HepG2 (cell line): ENCODE results near the gene BNC1. TPM values are rescaled to one million over a fixed set of nuclear protein-coding genes. Genes with fewer than 3 reads are reported as not detected.

Source experiments
- ATAC-seq: fragments of 200-7000 bp; cut with Tn5 transposase; 3 replicates; pipeline ENCODE4 v1.9.1; 2020; ENCODE audit warnings: mild to moderate bottlenecking, moderate library complexity
- BruUV-seq: library from RNA; stranded (reverse); fragments of 400-500 nt; replicated peaks from 2 replicates; lab custom pipeline; 2021; lab: Mats Ljungman, UMichigan
- CTCF ChIA-PET: fragments of 300-600 bp; formaldehyde crosslinking; extraction: SDS; loops from one replicate; lab custom pipeline; 2021; ENCODE audit warnings: low total read pairs, inconsistent platforms, low intra/inter-chr PET ratio; lab: Yijun Ruan, JAX
- POLR2A ChIA-PET: fragments of 350-600 bp; sonication (Branson Sonifier 250); formaldehyde crosslinking; loops from one replicate; lab custom pipeline; 2020; ENCODE audit warnings: antibody characterized with exemption, inconsistent platforms; lab: Yijun Ruan, JAX
- DNase-seq: peaks from one replicate; pipeline ENCODE4 v3.0.0-alpha.2; 2015; ENCODE audit warnings: low spot score
- FAIRE-seq: peaks from 3 replicates; lab custom pipeline; 2011; peaks lifted over from hg19 to GRCh38; lab: Jason Lieb, UNC
- H2AFZ ChIP-seq: one replicate; pipeline ENCODE4 v1.6.1; 2011; ENCODE audit warnings: low read length, inconsistent platforms
- H3K27ac ChIP-seq: fragments of 300-600 bp; 3 replicates; pipeline ENCODE4 v1.8.0; 2011; ENCODE audit warnings: mixed run types, mild to moderate bottlenecking, mixed read lengths, low read length, inconsistent platforms; ENCODE audit not compliant: insufficient read depth; ENCODE audit errors: extremely low read length
- H3K27me3 ChIP-seq, 2 experiments: fragments of 200-600 bp in 1 of 2; 2 replicates in 1 of 2; 3 replicates in 1 of 2; pipeline versions ENCODE4 v1.6.0 to v1.8.0; 2011; ENCODE audit warnings: low read length in 2 of 2, mild to moderate bottlenecking in 2 of 2, moderate library complexity in 2 of 2, inconsistent platforms in 1 of 2; ENCODE audit not compliant: insufficient read depth in 2 of 2, control insufficient read depth in 1 of 2
- H3K36me3 ChIP-seq, 2 experiments: fragments of 200-600 bp in 1 of 2; replicated peaks in 1 of 2; 2 replicates in 1 of 2; 3 replicates in 1 of 2; pipeline versions ENCODE4 v1.5.1 to v1.8.0; 2011; ENCODE audit warnings: low read length in 2 of 2, inconsistent platforms in 1 of 2; ENCODE audit not compliant: insufficient read depth in 2 of 2, control insufficient read depth in 1 of 2
- H3K4me1 ChIP-seq: 2 replicates; pipeline ENCODE4 v1.5.1; 2012; ENCODE audit warnings: low read length, inconsistent platforms; ENCODE audit not compliant: insufficient read depth
- H3K4me2 ChIP-seq: 2 replicates; pipeline ENCODE4 v1.6.0; 2011; ENCODE audit warnings: low read depth, low read length, inconsistent platforms
- H3K4me3 ChIP-seq, 3 experiments: fragments of 200-600 bp in 1 of 3; sonication (generic), shearing (Covaris generic) in 1 of 3; replicated peaks in 1 of 3; 2 replicates each; pipeline ENCODE4 v1.5.1; 2011 to 2016; ENCODE audit warnings: low read length in 3 of 3, inconsistent platforms in 2 of 3, low read depth in 2 of 3, mild to moderate bottlenecking in 2 of 3, control low read depth in 1 of 3, mixed read lengths in 1 of 3; ENCODE audit not compliant: insufficient read depth in 1 of 3
- H3K79me2 ChIP-seq: one replicate; pipeline ENCODE4 v1.6.1; 2011; ENCODE audit warnings: low read length, inconsistent platforms; ENCODE audit not compliant: insufficient read depth
- H3K9ac ChIP-seq: 2 replicates; pipeline ENCODE4 v1.6.0; 2011; ENCODE audit warnings: mild to moderate bottlenecking, low read depth, low read length, inconsistent platforms; ENCODE audit not compliant: insufficient read depth
- H3K9me3 ChIP-seq: 2 replicates; pipeline ENCODE4 v1.5.1; 2012; ENCODE audit warnings: mild to moderate bottlenecking, low read length
- H4K20me1 ChIP-seq: 2 replicates; pipeline ENCODE4 v1.6.0; 2011; ENCODE audit warnings: inconsistent platforms, mild to moderate bottlenecking, low read length, moderate library complexity; ENCODE audit not compliant: insufficient read depth
- CBX5 ChIP-seq: sonication (generic); formaldehyde crosslinking; IDR thresholded peaks from 2 replicates; pipeline ENCODE4 v1.4.0; 2020; ENCODE audit warnings: missing genetic modification reagents, borderline replicate concordance
- EEA1 ChIP-seq: sonication (generic); formaldehyde crosslinking; IDR thresholded peaks from 2 replicates; pipeline ENCODE4 v1.5.1; 2020; ENCODE audit warnings: mild to moderate bottlenecking, missing genetic modification reagents, borderline replicate concordance
- FOXP1 ChIP-seq, 2 experiments: fragments of 450-650 bp in 1 of 2; IDR thresholded peaks; 2 replicates each; pipeline ENCODE4 v1.6.1; 2017 to 2018; ENCODE audit warnings: antibody characterized with exemption in 1 of 2
- HMGXB4 ChIP-seq, 2 experiments: sonication (generic) in 1 of 2; formaldehyde crosslinking in 1 of 2; IDR thresholded peaks; 2 replicates each; pipeline versions ENCODE4 v1.4.0 to v1.6.1; 2018 to 2020; ENCODE audit warnings: missing genetic modification reagents in 2 of 2, borderline replicate concordance in 1 of 2, low read depth in 1 of 2, mild to moderate bottlenecking in 1 of 2, missing biosample characterization in 1 of 2
- HNRNPL ChIP-seq: fragments of 200-400 bp; formaldehyde crosslinking; IDR thresholded peaks from 2 replicates; pipeline ENCODE4 v1.6.1; 2017; ENCODE audit warnings: mild to moderate bottlenecking, low read depth, low read length
- KDM6A ChIP-seq: IDR thresholded peaks from 2 replicates; pipeline ENCODE4 v1.6.1; 2016; ENCODE audit warnings: low read depth
- MTA1 ChIP-seq: sonication (generic); formaldehyde crosslinking; IDR thresholded peaks from 2 replicates; pipeline ENCODE4 v1.4.0; 2020; ENCODE audit warnings: missing genetic modification reagents, mild to moderate bottlenecking, borderline replicate concordance
- PRDM15 ChIP-seq: sonication (generic); formaldehyde crosslinking; IDR thresholded peaks from 2 replicates; pipeline ENCODE4 v1.4.0; 2020; ENCODE audit warnings: missing genetic modification reagents
- SOX13 ChIP-seq, 3 experiments: fragments of 450-650 bp in 1 of 3; sonication (generic) in 1 of 3; formaldehyde crosslinking in 1 of 3; IDR thresholded peaks in 2 of 3; conservative IDR thresholded peaks in 1 of 3; 2 replicates each; pipeline versions ENCODE4 v1.5.0 to v1.6.1; 2016 to 2020; ENCODE audit warnings: antibody characterized with exemption in 1 of 3, mild to moderate bottlenecking in 1 of 3, missing compliant biosample characterization in 1 of 3, missing genetic modification reagents in 1 of 3, moderate library complexity in 1 of 3
- ZFP82 ChIP-seq: sonication (generic); formaldehyde crosslinking; IDR thresholded peaks from 2 replicates; pipeline ENCODE4 v1.5.1; 2020; ENCODE audit warnings: mild to moderate bottlenecking, missing genetic modification reagents, borderline replicate concordance
- ZNF207 ChIP-seq: fragments of 450-650 bp; IDR thresholded peaks from 2 replicates; pipeline ENCODE4 v1.6.1; 2016; ENCODE audit warnings: antibody characterized with exemption, borderline replicate concordance
- ZSCAN29 ChIP-seq: sonication (generic); formaldehyde crosslinking; conservative IDR thresholded peaks from 2 replicates; pipeline ENCODE4 v1.4.0; 2020; ENCODE audit warnings: mild to moderate bottlenecking, missing genetic modification reagents
- WGBS: methylation state at CpG from one replicate; pipeline ENCODE4 v1.1.6; 2017; ENCODE audit warnings: low lambda C conversion rate; 5-methylcytosine and 5-hydroxymethylcytosine counted together
- in situ Hi-C: cut with HindIII; loops from 2 replicates; pipeline ENCODE4 v1.10.0; 2017; ENCODE audit warnings: low pct_unique_long_range_greater_than_20kb; ENCODE audit not compliant: extremely low pct_ligation_motif_present
- intact Hi-C: fragments of 100-400 bp; cut with micrococcal nuclease; formaldehyde crosslinking; loops from one replicate; pipeline ENCODE4 v1.10.0; 2022; ENCODE audit not compliant: unreplicated experiment
- polyA plus RNA-seq, 8 experiments: library from polyadenylated mRNA; depleted of rRNA in 3 of 8; stranded (reverse) in 7 of 8; unstranded in 1 of 8; fragments of >200 nt; fragmentation: Illumina TruSeq in 4 of 8; extraction: Trizol in 4 of 8; gene quantifications; 2 replicates each; pipeline versions ENCODE4 v1.2.1 to v1.2.3, GENCODE V29; 2011 to 2016; ENCODE audit warnings: low read depth in 4 of 8, missing spikeins in 1 of 8, mixed read lengths in 1 of 8; ENCODE audit not compliant: insufficient read depth in 1 of 8
- total RNA-seq, 5 experiments: library from RNA; depleted of rRNA; stranded (reverse); fragments of >200 nt; fragmentation: Illumina TruSeq; extraction: Trizol; gene quantifications; 2 replicates each; pipeline ENCODE4 v1.2.3, GENCODE V29; 2016; ENCODE audit warnings: low read depth in 1 of 5

BNC1 gene
- total and polyA plus RNA-seq, 2 of the 13 experiments (the other 11 are each of a cell fraction or from before 2014, with no cell fraction given), result not detected

- ChIA-PET CTCF (no interaction called here), POLR2A (no interaction called here)
- Histone ChIP-seq H2AFZ (no peak overlapping the region), H3K27me3 (peaks cover 0 to 7% of the 10 kb centered on the region in 2 experiments; a peak in 1 of 5 replicates), H3K36me3 (no peaks in the 10 kb centered on the region), H3K9ac (no peak overlapping the region), H3K9me3 (no peaks in the 10 kb centered on the region), H3K4me2 (no peak overlapping the region), H3K4me1 (no peaks in the 10 kb centered on the region), H3K4me3 (no peak overlapping the region), H4K20me1 (no peaks in the 10 kb centered on the region), H3K79me2 (no peaks in the 10 kb centered on the region), H3K27ac (no peak overlapping the region)
- in situ Hi-C loops, result no loop called here
- TF ChIP-seq ZSCAN29 (CRISPR knock-in tag) (no peak), CBX5 (CRISPR knock-in tag) (no peak), KDM6A (CRISPR knock-in tag) (no peak), PRDM15 (CRISPR knock-in tag) (no peak)
- ATAC-seq (no peak), DNase-seq (no peak), FAIRE-seq (no peak)
- no TSS peak for BruUV-seq
- intact Hi-C loops, result no loop called here
These were observed 6.3 kb downstream of the BNC1 start for GRCh38 chr15:83278191-83278590.

GRCh38 chr15:83276661-83277060 is 7.8 kb downstream of the BNC1 start:
- BruUV-seq, result no TSS peak
- no peak for TF ChIP-seq SOX13 (IDR thresholded peaks at IDR 0.05)
- TF ChIP-seq SOX13 (CRISPR knock-in tag; conservative IDR thresholded peaks at IDR 0.05 in 1 of 2, IDR thresholded peaks at IDR 0.05 in 1 of 2), result no peak
- TF ChIP-seq ZNF207, result no peak
- no peak for TF ChIP-seq EEA1 (CRISPR knock-in tag)
- TF ChIP-seq HNRNPL, result no peak
- TF ChIP-seq MTA1 (CRISPR knock-in tag), result no peak
- TF ChIP-seq FOXP1 (IDR thresholded peaks at IDR 0.05), result no peak
- no peak for TF ChIP-seq FOXP1 (CRISPR knock-in tag; IDR thresholded peaks at IDR 0.05)
- no peak for TF ChIP-seq HMGXB4 (CRISPR knock-in tag; IDR thresholded peaks at IDR 0.05; ENCODE audit: borderline replicate concordance in 1 of 2, low read depth in 1 of 2)
- no peak for TF ChIP-seq ZFP82

More at GRCh38 chr15:83276661-83277060, 7.8 kb downstream of the BNC1 start:
- 5% methylated on average over 5 of the region's 5 CpGs for WGBS
- no peak for DNase-seq
- FAIRE-seq, result no peak
- ChIA-PET POLR2A (no interaction called here), CTCF (no interaction called here)
- no peaks in the 10 kb centered on the region for H3K36me3 ChIP-seq
- no peaks in the 10 kb centered on the region for H3K4me1 ChIP-seq
- H2AFZ ChIP-seq, result no peak overlapping the region
- no peak overlapping the region for H3K27ac ChIP-seq
- H3K27me3 ChIP-seq, result peaks cover 0 to 2% of the 10 kb centered on the region in 2 experiments; a peak in 2 of 5 replicates
- no peaks in the 10 kb centered on the region for H3K9me3 ChIP-seq
- no peak overlapping the region for H3K4me2 ChIP-seq
- in situ Hi-C loops (no loop called here), intact Hi-C loops (no loop called here)
- no peaks in the 10 kb centered on the region for H4K20me1 ChIP-seq
- H3K4me3 ChIP-seq, result no peak overlapping the region
- H3K79me2 ChIP-seq, result no peaks in the 10 kb centered on the region
- no peak for ATAC-seq
- H3K9ac ChIP-seq, result no peak overlapping the region
